Fibroblast of mammary gland (primary cell): Measurements from ENCODE around the gene LAMTOR2.

Experiments used
- DNase-seq: peaks from one replicate; pipeline ENCODE4 v3.0.0-alpha.2; 2010; ENCODE audit warnings: low read depth
- H3K4me3 ChIP-seq: 2 replicates; pipeline ENCODE4 v1.5.1; 2011; ENCODE audit warnings: low read depth, mild to moderate bottlenecking, low read length, moderate library complexity; ENCODE audit not compliant: control insufficient read depth
- CTCF ChIP-seq: conservative IDR thresholded peaks from 2 replicates; pipeline ENCODE4 v1.5.1; 2011; ENCODE audit warnings: low read depth, low read length, inconsistent platforms; ENCODE audit not compliant: control insufficient read depth, insufficient read depth

LAMTOR2 gene

GRCh38 chr1:156054500-156055280 is at the start of gene LAMTOR2:
TSS of gene LAMTOR2 (plus strand) at chr1:156054782. CDS start at chr1:156054890, 108 bp downstream.
- peak within 1 kb of the TSS; percentile 96 for H3K4me3 ChIP-seq
- DNase-seq = peak; percentile 94
- TF ChIP-seq CTCF = no peak

- DNase-seq = no peak
- no peak for TF ChIP-seq CTCF
These were observed 49.6 kb upstream of the LAMTOR2 start for GRCh38 chr1:156004843-156005584.

GRCh38 chr1:156006666-156007376 is 47.8 kb upstream of the LAMTOR2 start:
- H3K4me3 ChIP-seq = no peak overlapping the region
- no peak for TF ChIP-seq CTCF
- no peak for DNase-seq

More at GRCh38 chr1:156004843-156005584, 49.6 kb upstream of the LAMTOR2 start:
- no peak overlapping the region for H3K4me3 ChIP-seq

GRCh38 chr1:156009404-156009803 is 45.2 kb upstream of the LAMTOR2 start:
- H3K4me3 ChIP-seq = no peak overlapping the region
- DNase-seq = no peak
- no peak for TF ChIP-seq CTCF

GRCh38 chr1:156012051-156012817 is 42.3 kb upstream of the LAMTOR2 start:
- no peak for TF ChIP-seq CTCF
- no peak overlapping the region for H3K4me3 ChIP-seq
- no peak for DNase-seq

- no peak for TF ChIP-seq CTCF
- H3K4me3 ChIP-seq = no peak overlapping the region
- DNase-seq = no peak
These were observed 39.8 kb upstream of the LAMTOR2 start for GRCh38 chr1:156014829-156015228.
